ENCODE results near the gene C10orf88. TPM values are rescaled to one million over a fixed set of nuclear protein-coding genes. Genes with fewer than 3 reads are reported as not detected.
A peak's percentile ranks its signal among the peaks of the same experiment; 100 is the strongest.

The C10orf88 gene
- total and polyA plus RNA-seq, 2 of the 13 experiments (the other 11 are each of a cell fraction or from before 2014, with no cell fraction given) = 4.6 to 11.8 TPM

- peak; percentile 96 for TF ChIP-seq CBX5 (CRISPR knock-in tag; IDR thresholded peaks at IDR 0.05; ENCODE audit: borderline replicate concordance)
- TF ChIP-seq HHEX (CRISPR knock-in tag; IDR thresholded peaks at IDR 0.05) = no peak
- TF ChIP-seq SOX5 (CRISPR knock-in tag; IDR thresholded peaks at IDR 0.05; ENCODE audit: borderline replicate concordance) = peak; percentile 70
- TF ChIP-seq MYNN (CRISPR knock-in tag; IDR thresholded peaks at IDR 0.05; ENCODE audit: low read depth) = peak; percentile 67; the same call in 1 of the 2 replicates
- TF ChIP-seq SUZ12 (IDR thresholded peaks at IDR 0.05; ENCODE audit: low read depth, low read length) = no peak
- peak; percentile 84; the same call in 1 of the 2 replicates for TF ChIP-seq HMGXB3 (CRISPR knock-in tag; IDR thresholded peaks at IDR 0.05; ENCODE audit: borderline replicate concordance)
- peak; percentile 98 for TF ChIP-seq MTERF4 (CRISPR knock-in tag; IDR thresholded peaks at IDR 0.05)
- TF ChIP-seq HNF4A (CRISPR knock-in tag; IDR thresholded peaks at IDR 0.05) = peak; percentile 41; the same call in 1 of the 2 replicates
- peak; percentile 98 for TF ChIP-seq ZNF605 (CRISPR knock-in tag; IDR thresholded peaks at IDR 0.05)
- peak; percentile 86 for TF ChIP-seq PHF21A (CRISPR knock-in tag; IDR thresholded peaks at IDR 0.05)
- TF ChIP-seq ZNF564 (CRISPR knock-in tag; IDR thresholded peaks at IDR 0.05) = peak; percentile 88
- peak; percentile 98 for TF ChIP-seq TMF1 (CRISPR knock-in tag; IDR thresholded peaks at IDR 0.05; ENCODE audit: low read depth)
- TF ChIP-seq CBX2 (IDR thresholded peaks at IDR 0.05; ENCODE audit: low read depth, low read length) = no peak
- TF ChIP-seq CBX2 (CRISPR knock-in tag; IDR thresholded peaks at IDR 0.05; ENCODE audit: low read depth) = no peak
- 0 out of 2 replicates have a peak, but pooled peaks have one; percentile 28 for TF ChIP-seq ZKSCAN5 (CRISPR knock-in tag; IDR thresholded peaks at IDR 0.05)
- no peak for TF ChIP-seq SIX1 (CRISPR knock-in tag; IDR thresholded peaks at IDR 0.05; ENCODE audit: borderline replicate concordance)
- no peak; the same call in 1 of the 2 replicates for TF ChIP-seq EHMT2 (IDR thresholded peaks at IDR 0.05; ENCODE audit: borderline replicate concordance, low read depth, low read length)
- TF ChIP-seq ZFAT (CRISPR knock-in tag; conservative IDR thresholded peaks at IDR 0.05) = no peak
- no peak; the same call in 1 of the 2 replicates for TF ChIP-seq JDP2 (CRISPR knock-in tag; IDR thresholded peaks at IDR 0.05; ENCODE audit: borderline replicate concordance)
- TF ChIP-seq SIN3B (IDR thresholded peaks at IDR 0.05; ENCODE audit: low read length) = 0 out of 2 replicates have a peak, but pooled peaks have one; percentile 65
- peak; percentile 92 for TF ChIP-seq ZNF546 (CRISPR knock-in tag; conservative IDR thresholded peaks at IDR 0.05)
- no peak for TF ChIP-seq NCOA5 (CRISPR knock-in tag; IDR thresholded peaks at IDR 0.05)
- no peak for TF ChIP-seq ZNF713 (CRISPR knock-in tag; IDR thresholded peaks at IDR 0.05)
- TF ChIP-seq JUNB (CRISPR knock-in tag; IDR thresholded peaks at IDR 0.05; ENCODE audit: borderline replicate concordance) = no peak
- TF ChIP-seq GZF1 (CRISPR knock-in tag; IDR thresholded peaks at IDR 0.05) = peak; percentile 92; the same call in 1 of the 2 replicates
Observed at GRCh38 chr10:122953902-122954730, at the start of gene C10orf88 (continued).

All from HepG2 (cell line).